Mesenteric fat pad (tissue), 1 donor: ENCODE data around the gene SLC1A1. TPM values are rescaled to one million over a fixed set of nuclear protein-coding genes. Genes with fewer than 3 reads are reported as not detected.

Experiments used
- DNase-seq: peaks from one replicate; pipeline ENCODE4 v3.0.0-alpha.2; 2020; ENCODE audit warnings: low spot score
- total RNA-seq: library from RNA; stranded (reverse); fragmentation: NEBNext Ultra II Directional; extraction: Animal tissue kit (Norgen Biotek cat#: 25700); gene quantifications from one replicate; pipeline ENCODE4 v1.2.1, GENCODE V29; 2021
- donor health status: DM: yes; HTN: yes; CAD: no.

Gene SLC1A1
- total RNA-seq, 1 donor from 2014 or later, result 8.2 TPM

- DNase-seq, result no peak
Observed at GRCh38 chr9:4615778-4616177, 125.5 kb downstream of the SLC1A1 start.

GRCh38 chr9:4617752-4618151, 127.5 kb downstream of the SLC1A1 start:
- DNase-seq, result no peak

DNA sequence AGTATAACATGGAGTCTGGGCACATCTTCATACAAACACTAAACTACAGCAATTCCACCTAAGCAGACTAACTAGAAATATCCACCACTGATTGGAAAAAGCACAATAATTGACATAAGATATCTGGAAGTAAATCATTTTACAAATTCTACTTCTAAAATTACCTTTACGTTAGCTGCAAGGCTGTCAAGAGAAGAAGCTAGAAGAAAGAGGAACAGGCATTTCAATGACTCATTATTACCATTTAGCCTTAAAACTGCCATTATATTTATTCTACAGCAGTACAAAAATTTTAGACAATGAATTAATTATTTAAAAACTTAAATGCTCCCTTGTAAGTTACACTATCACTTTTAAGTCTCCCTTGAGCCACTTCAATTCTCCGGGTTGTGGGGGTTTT, 128.4 kb downstream of the SLC1A1 start:
- DNase-seq, result no peak

- DNase-seq, result no peak
Observed at GRCh38 chr9:4620057-4620765, 129.9 kb downstream of the SLC1A1 start.

GRCh38 chr9:4620881-4621555, 130.8 kb downstream of the SLC1A1 start:
- no peak for DNase-seq

DNA sequence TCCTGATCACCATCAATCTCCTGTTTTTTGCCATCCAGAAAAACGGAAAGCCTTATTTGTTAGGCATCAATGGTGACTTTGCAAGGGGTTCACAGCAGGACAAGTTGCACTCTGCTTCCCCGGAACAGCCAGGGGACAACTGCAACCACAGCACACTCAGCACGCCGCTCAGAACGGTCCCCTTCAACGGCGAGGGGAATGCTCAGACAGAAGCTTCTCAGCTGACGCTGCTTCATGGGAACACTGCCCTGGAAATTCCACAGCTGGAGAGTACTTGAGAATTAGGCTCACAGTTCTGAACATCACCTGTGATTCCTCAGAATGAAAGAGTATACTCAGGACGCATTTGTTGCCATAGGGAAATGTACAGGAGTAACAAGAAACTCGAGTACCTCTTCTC, 131.7 kb downstream of the SLC1A1 start:
- no peak for DNase-seq

DNA sequence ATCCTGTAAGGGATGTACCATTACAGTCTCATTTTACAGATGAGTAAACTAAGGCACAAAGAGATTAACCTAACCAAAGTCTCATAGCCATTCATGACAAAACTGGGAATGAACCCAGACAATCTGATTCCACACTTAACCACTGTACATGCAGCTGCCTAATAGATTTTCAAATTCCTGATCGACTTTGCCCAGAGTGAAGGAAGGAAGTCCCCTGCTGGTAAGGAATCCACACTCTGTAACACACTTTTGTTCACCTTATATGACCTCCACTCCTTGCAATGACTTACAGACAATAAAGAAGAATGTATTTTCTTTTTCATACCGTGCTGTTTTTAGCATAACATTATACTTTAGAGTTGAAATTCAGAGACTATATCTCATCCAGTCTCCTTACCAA, 140.6 kb downstream of the SLC1A1 start:
- DNase-seq, result no peak

Other genes with a start within 250 kb of the SLC1A1 start
- gene GLIS3, start 190.4 kb upstream of the SLC1A1 start, total RNA-seq, result 19.6 TPM
- gene PLPP6, start 171.8 kb downstream of the SLC1A1 start, total RNA-seq, result 5.5 TPM
- gene SPATA6L, start 176.0 kb downstream of the SLC1A1 start, total RNA-seq, result 5.4 TPM
- 40.3 TPM for gene CDC37L1, start 189.1 kb downstream of the SLC1A1 start, total RNA-seq